Cardiac fibroblast (primary cell): ENCODE results near the gene SLC35E3.

ENCODE experiments used
- DNase-seq, 2 donors: peaks; one replicate each; pipeline versions ENCODE4 v3.0.0 to v3.0.0-alpha.2; 2010; ENCODE audit warnings: low read depth in 2 of 2
- H3K4me3 ChIP-seq, 2 donors: replicated peaks in 1 of 2; 1 replicate in 1 of 2; 2 replicates in 1 of 2; pipeline ENCODE4 v1.5.1; 2011; ENCODE audit warnings: low read depth in 2 of 2, low read length in 2 of 2, mild to moderate bottlenecking in 2 of 2, moderate library complexity in 1 of 2
- TF ChIP-seq, protein P1 (sequence below): IDR thresholded peaks from one replicate; pipeline ENCODE4 v1.5.1; 2011; ENCODE audit warnings: low read depth, mild to moderate bottlenecking, low read length, inconsistent platforms

Gene SLC35E3

DNA sequence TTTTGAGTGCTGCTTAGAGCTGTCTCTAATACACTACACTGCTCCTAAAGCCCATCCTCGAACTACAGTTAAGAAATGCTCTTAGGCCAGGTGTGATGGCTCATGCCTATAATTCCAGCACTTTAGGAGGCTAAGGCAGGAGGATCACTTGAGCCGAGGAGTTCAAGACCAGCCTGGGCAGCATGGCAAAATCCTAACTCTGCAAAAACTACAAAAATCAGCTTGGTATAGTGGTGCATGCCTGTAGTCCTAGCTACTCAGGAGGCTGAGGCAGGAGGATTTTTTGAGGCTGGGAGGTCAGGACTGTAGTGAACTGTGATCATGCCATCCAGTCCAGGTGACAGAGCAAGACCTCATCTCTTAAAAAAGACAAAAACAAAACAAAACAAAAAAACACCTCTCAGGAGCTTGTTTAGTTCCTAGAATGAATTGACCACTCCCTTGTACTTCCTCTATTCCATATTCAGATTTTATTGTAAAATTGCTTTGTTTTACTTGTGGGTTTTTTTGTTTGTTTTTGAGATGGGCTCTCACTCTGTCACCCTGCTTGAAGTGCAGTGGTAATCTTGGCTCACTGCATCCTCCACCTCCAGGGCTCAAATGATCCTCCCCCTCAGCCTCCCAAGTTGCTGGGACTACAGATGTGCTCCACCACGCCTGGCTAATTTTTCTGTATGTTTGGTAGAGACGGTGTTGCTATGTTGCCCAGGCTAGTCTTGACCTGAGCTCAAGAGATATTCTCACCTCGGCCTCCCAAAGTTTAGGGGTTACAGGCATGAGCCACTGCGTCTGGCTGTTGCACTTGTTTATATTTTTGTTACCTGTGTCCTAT is 75.6 kb downstream of the SLC35E3 start:
- TF ChIP-seq, protein P1, sequence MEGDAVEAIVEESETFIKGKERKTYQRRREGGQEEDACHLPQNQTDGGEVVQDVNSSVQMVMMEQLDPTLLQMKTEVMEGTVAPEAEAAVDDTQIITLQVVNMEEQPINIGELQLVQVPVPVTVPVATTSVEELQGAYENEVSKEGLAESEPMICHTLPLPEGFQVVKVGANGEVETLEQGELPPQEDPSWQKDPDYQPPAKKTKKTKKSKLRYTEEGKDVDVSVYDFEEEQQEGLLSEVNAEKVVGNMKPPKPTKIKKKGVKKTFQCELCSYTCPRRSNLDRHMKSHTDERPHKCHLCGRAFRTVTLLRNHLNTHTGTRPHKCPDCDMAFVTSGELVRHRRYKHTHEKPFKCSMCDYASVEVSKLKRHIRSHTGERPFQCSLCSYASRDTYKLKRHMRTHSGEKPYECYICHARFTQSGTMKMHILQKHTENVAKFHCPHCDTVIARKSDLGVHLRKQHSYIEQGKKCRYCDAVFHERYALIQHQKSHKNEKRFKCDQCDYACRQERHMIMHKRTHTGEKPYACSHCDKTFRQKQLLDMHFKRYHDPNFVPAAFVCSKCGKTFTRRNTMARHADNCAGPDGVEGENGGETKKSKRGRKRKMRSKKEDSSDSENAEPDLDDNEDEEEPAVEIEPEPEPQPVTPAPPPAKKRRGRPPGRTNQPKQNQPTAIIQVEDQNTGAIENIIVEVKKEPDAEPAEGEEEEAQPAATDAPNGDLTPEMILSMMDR = no peak
- no peak for DNase-seq
- no peak overlapping the region for H3K4me3 ChIP-seq

DNA sequence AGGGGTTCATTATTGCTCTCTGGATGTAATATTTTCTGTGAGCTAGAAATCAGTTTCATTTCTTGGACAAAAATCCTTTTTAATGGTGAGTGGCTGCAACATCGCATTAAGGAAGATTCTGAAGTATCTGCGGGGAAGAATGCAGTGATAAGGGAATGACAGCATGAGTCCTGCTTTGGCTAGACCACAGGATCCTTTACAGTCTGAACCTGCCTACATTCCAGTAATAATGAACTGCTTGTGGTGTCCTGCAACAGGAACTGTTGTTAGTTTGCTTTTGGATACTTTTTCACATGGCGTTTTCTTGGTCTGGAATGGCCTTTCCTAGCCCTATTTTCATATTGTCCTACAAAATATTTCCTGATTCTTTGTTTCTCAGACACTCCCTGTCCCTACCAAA is 77.7 kb downstream of the SLC35E3 start:
- TF ChIP-seq, protein P1 = no peak

DNA sequence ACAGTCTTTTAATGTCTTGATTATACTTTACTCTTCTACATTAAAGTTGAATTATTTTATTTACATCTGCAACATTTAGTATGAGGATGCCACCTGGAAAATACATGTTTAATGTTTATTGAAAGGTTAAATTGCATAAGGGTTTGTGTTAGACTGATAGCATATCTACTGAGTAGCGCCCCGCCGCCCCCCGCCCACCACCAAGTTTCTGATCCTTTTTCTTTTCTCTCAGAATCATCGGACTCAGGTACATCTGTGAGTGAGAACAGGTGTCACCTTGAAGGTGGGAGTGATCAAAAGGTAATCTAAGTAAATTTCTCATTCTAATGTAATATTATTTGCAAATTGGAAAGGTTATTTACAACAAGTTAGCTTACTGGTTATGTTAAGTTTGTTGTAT is 78.2 kb downstream of the SLC35E3 start:
- no peak for DNase-seq
- TF ChIP-seq, protein P1 = no peak
- no peak overlapping the region for H3K4me3 ChIP-seq

More for the DNA sequence above, 77.7 kb downstream of the SLC35E3 start:
- no peak overlapping the region for H3K4me3 ChIP-seq
- DNase-seq = peak in 1 of 2 donors; percentile 57

DNA sequence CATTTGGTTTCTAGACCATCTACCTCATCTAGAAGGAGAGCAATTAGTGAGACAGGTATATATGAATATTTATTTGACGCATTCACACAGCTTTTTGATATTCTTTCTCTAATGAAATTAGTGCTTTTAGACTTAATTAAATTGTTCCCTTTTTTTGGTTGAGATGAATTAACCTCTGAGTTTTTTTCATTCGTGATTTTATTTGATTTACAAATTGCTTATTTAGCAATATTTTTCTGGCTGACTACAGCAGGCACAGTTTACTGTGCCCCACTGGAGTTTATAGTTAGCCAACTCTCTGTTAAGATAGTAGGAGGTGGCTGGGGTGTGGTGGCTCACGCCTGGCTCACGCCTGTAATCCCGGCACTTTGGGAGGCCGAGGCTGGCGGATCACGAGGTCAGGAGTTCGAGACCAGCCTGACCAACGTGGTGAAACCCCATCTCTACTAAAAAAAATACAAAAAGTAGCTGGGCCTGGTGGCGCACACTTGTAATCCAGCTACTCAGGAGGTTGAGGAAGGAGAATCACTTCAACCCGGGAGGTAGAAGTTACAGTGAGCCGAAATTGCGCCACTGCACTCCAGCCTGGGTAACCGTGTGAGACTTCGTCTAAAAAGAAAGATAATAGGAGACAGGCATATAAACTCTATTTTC is 78.7 kb downstream of the SLC35E3 start:
- H3K4me3 ChIP-seq = no peak overlapping the region

DNA sequence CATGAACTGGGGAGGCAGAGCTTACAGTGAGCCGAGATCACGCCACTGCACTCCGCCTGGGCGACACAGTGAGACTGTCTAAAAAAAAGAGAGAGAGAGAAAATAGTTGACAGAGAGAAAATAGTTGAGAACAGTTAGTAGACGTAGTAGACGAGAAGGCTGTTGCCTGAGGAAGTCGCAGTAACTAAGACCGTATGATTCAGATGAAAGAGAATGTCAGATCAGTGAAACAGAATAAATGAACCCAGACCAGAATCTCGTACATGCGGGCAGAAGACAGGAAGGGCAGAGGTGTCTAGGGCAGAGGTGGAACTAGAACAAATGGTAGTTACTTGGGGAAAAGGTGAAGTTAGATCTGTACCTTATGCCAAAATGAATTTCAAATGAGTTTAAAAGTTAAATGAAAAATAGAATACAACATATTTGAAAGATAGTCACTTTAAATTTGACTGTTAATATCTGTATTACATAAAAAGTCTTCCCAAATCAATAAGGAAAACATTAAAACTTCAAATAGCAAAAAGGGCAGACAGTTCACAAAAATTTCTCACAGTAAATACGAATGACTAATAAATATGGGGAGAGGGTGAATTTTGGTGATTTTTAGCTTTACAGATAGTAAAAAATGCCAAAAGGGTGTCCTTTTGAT is 79.7 kb downstream of the SLC35E3 start:
- DNase-seq = no peak
- TF ChIP-seq, protein P1 = no peak
- H3K4me3 ChIP-seq = no peak overlapping the region

More for the DNA sequence above, 78.7 kb downstream of the SLC35E3 start:
- TF ChIP-seq, protein P1 = no peak
- no peak for DNase-seq

DNA sequence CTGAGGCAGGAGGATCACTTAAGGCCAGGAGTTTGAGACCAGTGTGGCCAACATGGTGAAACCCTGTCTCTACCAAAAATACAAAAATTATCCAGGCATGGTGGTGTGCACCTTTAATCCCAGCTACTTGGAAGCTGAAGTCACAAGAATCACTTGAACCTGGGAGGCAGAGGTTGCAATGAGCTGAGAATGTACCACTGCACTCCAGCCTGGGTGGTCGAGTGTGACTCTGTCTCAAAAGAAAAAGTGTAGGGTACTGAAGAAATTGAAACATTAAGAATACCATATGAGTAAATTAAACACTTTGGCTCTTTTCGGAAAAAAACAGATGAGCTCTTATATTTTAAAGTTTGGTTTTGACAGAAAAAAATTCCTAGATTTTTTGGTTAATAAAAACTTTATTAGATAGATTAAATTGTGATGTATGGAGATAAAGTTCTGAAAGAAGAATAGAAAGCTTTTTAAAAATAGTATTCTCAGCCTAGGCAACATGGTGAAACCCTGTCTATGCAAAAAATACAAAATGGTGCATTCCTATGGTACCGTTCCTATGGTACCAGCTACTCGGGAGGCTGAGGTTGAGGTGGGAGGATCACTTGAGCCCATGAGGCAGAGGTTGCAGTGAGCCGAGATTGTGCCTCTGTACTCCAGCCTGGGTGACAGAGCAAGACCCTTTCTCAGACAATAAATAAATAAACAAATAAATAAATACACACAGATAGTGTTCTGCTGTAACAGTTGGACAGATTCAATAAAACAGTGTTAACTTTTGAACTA is 82.1 kb downstream of the SLC35E3 start:
- TF ChIP-seq, protein P1 = no peak
- DNase-seq = no peak
- H3K4me3 ChIP-seq = no peak overlapping the region
